DMS153 (cell line): ENCODE data around the gene TRIO.

ENCODE experiments used
- DNase-seq: peaks from one replicate; lab custom pipeline; 2025; lab: John Stamatoyannopoulos, UW

The TRIO gene

DNA sequence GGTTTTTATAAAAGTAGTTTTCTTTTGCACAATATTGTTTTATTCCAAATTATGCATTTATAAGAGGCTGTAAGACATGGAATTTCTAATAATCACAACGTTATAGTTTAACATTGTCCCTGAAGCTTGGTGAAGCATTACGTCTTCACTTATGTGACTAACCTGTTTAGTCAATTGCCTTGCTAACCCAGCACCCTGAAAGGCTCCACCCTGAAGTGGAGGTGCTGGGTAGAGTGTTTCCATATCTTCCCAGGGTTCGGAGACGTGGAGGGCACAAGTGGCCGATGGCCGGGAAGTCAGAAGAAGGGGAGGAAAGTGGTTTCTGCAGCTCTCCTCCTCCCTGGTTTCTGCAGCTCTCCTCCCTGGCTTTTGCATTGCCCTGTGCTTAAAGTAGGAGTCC, 83.4 kb downstream of the TRIO start:
- DNase-seq, result no peak

DNA sequence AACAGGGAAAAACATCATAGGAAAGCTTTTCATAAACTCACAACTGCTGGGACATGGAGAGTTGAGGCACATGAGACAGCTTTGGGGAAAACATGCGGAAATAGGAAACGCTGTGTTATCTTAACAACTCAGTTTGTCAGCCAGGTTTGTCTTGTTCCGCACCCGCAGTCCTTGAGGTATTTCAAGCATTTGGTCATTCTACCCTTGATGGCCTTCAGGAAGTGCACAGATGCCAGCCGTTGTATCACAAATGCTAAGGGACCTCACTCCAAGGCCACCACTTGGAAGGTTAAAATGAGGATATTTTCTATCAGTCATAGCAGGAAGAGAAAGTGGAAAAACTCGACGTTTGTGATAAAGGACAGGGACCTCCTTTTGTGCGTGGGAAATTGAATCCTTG, 83.8 kb downstream of the TRIO start:
- no peak for DNase-seq

DNA sequence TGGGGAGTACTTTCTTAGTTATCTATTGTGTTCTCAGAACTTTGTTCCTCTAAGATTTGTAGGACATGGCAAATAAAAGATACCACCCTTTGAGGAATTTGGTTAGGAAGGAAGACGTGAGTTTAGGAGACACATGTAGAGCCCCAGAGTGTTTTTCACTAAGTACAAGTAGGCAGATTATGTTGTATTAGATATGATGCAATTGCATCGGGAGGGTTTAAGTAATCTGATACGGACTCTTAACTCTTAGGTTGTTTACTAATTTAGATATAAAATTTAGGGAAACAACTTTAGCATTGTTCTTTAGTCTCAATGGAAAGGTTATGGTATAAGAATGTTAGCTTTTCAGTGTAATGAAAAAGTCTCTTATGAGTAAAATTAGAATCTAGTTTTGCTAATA, 84.4 kb downstream of the TRIO start:
- DNase-seq, result no peak

DNA sequence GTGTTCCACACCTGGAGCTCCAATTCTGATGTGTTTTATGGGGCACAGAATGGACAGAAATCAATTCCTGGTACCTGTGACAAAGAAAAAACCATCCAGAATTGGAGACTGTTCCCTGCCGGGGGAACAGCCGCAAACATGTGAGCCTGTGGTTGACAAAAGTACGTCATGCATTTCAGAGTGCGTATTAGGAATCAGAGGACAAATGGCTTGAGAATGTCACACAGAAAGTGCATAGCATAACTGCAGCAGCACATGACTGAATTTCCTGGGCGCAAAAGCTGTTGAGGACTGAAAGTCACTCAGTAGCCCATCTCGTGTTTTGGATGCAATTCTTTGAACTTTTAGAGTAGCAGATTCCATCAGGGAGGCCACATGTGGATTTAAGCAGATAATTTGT, 85.1 kb downstream of the TRIO start:
- no peak for DNase-seq

DNA sequence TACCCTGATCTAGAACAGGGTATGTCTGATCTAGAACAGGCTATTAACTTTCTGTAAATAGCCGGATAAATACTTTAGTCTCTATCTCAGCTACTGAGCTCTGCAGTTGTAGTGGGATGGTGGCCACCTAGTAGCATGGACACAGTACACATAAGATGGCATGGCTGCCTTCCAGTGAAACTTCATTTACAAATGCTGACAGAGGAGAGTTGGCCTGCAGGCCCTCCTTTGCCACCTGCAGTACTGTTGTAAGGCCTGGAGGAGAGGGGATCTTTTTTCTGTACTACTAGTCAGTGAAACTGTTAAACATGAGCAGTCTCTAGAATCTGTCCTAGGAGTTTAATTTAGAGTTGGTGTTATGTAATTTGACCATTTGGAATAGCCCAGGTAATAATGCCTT, 86.0 kb downstream of the TRIO start:
- no peak for DNase-seq

DNA sequence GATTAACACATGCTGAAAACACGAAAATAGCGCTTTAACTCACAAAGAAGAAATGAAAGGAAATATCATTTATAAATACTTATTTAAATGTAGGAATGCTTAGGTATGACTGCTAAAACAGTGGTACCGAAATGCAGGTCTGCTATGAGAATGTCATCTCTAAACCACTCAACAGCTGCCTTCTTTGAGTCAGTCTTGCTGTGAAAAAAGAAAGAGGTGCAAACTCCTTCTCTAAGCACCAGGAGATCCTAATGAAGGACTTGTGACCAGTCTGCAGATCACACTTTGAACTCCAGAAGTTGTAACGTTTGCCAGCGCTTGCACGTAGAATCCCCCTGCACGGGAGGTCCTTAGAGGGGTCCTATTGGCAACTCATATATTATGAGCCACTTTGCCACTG, 86.6 kb downstream of the TRIO start:
- DNase-seq, result no peak

DNA sequence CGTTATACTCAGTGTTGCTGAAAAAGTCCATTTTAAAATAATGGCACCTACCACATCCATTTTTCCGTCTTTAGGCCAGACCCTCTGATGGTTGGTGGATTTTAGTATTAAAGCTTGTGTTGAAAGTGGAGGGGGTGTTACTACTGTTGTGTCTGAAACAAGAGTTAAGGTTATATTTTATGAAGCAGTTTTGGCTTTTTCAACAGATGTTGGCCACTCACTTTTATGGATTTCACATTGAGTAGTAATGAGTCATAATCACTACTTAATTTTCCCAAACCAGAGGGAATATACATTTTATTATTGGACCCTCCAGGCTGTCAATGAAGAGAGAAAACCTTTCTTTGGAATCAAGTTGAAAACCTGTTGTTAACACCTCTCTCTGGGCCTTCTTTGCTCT, 88.0 kb downstream of the TRIO start:
- DNase-seq, result no peak

DNA sequence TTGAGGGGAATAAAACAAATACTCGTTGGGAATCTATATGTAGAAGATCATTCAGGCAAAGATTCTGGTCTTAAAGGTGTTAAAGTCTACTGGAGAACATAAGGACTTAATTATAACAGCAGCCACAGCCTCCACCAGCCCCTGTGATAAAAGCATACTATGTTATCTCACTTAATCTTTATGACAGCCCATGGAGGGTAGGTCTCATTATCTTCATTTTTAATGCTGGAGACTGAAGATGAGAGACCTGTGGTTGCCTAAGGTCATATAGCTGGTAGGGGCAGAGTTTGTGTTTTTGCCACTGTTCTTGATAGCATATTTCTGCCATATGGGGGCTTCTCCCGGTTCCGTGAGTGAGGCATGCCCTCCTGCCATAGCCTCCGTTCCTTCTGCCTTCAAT, 88.7 kb downstream of the TRIO start:
- DNase-seq, result no peak

DNA sequence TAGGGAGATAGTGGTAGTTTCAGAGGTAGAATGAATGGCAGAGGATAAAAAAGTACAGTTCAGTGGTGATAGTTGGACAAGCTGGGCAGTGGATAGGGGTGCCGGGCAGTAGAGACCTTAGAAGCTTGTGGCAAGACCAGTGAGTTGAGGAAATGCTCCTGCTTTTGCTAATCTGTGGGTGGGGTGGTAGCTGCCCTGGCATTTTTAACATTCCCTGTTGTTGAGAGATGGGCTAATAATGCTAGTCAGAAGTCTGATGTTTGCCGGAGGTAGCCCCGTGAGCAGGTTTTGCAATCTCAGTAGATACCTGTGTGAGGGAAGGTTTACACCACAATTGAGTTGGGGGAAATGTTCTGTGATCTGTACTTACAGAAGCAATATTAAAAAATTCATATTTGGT, 91.1 kb downstream of the TRIO start:
- no peak for DNase-seq

DNA sequence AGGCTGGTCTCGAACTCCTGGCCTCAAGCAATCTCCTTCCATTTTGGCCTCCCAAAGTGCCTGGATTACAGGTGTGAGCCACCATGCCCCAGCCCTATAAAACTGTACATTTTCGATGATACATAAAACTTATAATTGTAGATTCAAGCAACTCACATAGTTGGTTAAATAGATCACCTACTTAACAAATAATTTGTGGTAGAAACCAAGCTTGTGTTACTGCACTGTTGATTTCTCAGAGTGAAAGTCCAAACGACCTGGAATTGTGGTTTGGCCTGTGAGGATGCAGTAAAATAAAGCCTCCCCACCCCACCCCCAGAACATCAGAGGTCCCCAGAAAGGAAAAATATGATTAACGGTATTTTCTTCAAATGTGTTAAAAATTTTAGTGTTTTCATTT, 92.7 kb downstream of the TRIO start:
- DNase-seq, result no peak

DNA sequence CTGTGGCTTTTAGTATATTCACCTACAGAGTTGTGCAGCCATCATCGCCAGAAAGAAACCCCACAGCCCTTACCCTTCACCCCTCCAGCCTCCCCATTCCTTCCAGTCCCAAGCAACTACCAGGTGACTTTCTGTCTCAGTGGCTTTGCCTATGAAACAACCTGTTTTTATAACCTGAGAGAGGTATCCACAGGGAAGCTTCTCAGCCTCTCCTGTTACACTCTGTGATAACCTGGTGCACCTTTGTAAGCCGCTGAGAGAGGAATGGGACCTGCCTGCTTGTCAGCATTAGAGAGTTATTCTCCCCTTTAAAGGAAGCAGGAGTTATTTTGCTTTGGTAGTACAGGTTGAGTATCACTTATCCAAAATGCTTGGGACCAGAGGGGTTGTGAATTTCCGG, 93.6 kb downstream of the TRIO start:
- DNase-seq, result no peak

DNA sequence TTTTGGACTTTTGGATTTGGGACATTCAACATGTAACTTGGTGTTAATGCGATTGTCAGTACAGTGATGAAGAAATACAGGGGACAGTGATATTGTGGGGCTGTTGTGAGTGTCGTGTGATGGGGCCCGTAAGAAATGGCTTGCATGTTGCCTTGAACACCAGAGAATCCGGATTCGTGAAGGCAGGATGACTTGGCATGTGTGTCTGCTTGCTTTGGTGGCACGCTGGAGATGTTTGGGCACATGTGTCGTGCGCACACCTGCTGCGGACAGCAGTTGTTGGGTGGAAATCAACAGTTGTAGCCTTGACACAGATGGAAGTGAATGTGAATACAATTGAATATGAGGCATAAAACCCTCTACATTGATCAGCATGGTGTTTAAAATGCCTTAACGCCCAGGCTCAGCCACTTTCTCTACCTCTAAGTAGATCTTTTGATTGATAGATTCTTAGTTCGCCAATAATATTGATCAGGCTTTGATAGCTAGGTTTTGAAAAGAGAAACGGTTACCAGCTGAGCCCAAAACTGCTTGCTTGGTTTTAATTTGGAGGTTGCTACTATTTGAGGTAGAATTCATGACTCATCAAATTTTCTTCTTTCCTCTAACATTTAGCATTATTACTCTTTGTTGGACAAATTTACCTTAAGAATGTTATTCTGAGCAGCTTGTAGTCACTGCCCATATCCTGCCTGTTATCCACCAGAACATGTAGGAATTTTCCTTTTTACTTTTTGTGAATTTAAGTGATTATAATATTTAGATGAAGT, 94.4 kb downstream of the TRIO start:
- DNase-seq, result no peak

DNA sequence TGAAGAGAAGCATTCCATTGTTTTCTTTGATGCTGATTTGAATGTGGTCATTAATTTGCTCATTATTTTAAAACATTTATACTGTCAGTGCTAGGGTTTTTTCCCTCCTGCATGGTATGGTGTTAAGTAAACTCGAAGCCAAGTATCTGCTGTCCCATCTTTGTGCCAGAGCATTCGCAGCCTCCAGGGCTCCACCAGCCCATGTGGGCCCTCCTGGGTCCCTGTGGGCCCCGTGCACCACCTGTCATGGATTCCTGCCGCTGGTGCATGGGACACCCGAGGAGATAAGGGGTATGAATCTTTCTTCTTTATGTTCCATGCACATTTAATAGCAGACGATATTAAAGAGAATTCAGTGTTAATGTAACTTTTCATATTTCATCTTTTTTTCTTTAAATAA, 95.1 kb downstream of the TRIO start:
- no peak for DNase-seq

DNA sequence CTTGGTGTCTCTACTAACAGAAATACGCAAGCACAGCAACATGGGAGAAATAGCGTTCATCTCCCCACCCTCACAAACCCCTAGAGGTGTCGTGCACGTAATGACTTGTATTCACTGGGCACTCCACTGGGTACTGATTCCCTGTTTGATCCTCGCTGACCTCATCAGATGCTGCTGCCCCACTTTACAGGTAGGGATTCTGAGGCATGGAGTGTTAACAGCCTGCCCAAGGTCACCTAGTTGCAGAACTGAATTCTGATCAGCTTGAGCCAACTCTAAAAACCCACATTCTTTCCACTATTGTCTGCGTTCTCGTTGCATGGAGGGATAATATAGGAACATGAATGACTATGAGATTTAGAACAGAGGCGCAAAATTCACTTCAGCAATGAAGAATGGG, 96.3 kb downstream of the TRIO start:
- DNase-seq, result no peak

DNA sequence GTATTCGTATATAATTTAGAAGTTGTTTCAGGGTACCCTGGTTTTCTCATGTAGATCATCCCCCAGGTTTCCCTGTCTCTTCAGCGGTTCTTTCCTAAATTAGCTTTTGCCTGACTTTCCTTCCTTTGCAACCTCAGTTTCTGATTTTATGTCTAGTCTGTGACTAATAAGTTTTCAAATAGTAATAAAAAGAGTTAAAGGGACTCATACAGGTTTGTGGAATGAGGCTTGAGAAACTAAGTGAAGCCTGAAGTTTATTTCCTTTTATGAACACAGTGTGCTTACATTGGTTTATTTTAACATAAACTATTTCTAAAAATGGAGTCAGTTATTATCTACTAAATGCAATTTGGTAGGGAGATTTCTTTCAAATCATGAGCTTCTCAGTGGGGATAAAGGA, 96.8 kb downstream of the TRIO start:
- no peak for DNase-seq

DNA sequence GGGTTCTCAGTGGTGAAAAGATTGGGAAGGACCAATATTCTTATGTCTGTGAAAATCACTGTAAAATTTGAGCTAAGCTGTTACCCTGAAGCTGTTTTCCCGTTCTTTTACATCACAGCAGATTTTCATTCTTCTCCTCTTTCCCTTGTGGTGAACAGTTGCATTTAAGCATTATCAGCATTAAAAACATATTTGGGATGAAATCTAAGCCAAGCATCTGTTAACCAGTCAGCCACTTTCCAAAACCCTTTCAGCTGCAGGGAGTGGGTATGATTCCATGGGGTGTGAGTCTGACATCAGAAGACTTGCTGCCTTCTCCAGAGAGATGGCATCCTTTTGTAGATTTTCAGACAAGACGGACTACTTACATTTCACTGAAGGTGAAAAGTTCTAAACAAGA, 97.2 kb downstream of the TRIO start:
- DNase-seq, result no peak

DNA sequence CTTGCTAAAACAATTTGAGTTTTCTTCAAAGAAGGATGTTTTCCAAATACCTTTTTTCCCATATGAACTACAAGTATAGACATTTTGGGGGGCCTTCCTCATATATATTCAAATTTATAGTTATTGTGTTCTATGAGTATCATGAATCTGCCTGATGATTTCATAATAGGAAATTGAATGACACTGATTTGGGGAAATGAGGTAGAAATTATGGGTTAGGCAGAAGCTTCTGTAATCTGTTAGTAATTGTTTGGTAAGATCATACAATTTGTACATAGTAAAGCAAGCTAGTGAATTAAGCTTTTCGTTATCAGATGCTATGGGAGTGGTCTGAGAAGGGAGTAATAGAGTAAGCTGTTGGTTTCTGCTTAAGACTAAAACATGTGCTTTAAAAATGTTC, 98.0 kb downstream of the TRIO start:
- no peak for DNase-seq

DNA sequence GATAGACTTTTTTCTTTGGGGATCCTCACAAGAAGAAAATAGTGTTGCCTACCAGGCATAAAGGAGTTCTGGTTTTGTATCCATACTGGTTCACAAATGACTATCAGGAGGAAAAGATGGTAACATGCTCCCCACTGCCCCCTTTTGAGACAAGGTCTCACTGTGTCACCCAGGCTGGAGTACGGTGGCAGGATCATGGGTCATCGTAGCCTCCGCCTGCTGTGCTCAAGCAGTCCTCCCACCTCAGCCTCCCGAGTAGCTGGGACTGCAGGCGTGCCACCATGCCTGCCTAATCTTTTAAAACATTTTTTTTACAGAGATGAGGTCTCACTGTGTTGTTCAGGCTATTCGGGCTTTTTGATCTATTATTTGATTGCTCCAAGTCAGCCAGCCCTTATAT, 99.3 kb downstream of the TRIO start:
- no peak for DNase-seq

DNA sequence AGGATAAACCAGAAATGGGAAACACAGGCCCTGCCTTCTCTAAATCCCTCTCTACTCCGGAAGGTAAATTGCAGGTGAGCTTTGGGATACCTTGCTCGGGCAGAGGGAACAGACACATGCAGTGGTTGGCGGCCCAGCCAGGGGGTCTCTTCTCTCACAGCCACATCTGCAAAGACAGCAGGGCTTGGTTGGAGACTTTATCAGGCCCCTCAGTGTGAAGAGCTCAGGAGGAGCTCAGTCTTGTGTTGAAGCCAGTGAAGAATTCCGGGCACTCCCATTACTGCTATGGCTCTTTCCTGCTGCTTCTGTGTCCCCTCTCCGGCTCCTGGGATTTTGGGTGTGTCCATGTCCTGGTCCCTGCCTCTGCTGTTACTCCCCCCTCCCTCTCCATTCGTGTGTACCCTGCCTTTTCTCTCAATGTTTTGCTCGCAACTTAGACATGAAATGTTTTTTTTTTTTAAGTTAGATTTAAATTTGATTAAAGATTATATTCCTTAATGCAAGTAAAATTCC, 99.8 kb downstream of the TRIO start:
- no peak for DNase-seq

DNA sequence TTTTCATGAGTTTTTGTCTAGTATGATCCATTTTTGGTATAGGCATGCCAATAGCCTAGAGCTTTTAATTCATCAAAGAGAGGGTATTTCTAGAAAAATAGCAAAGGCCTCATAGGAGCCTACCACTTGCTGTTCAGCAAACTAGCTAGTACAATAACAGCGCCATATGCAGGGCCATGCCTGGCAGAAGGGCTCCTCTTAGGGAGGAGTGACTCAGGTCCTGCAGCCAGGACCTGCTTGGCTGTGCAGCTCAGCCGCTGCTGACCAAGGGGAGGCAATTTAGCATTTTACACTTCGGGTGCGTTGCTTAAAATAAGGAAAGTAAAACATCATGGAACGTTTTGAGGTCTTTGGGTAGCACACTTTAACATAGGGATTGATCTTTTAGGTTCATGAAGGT, 100.6 kb downstream of the TRIO start:
- no peak for DNase-seq

DNA sequence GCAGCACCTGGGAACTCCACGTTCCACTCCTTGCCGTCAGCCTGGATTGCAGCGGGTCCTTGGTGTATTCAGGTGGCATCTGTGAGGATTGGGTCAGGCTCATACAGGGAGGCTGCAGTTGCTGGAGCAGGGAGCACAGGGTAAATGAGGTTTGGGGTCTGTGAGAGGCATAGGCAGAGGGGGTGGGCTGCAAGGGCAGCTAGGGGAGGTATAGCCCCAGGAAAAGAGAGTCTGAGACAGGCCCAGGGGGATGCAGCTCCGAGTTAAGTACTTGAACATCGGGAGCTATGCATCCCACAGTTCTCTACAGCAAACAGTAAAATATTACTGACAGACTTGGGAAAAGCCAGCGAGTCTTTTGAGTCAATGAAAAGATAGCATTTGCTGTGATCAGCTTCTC, 101.6 kb downstream of the TRIO start:
- DNase-seq, result no peak

DNA sequence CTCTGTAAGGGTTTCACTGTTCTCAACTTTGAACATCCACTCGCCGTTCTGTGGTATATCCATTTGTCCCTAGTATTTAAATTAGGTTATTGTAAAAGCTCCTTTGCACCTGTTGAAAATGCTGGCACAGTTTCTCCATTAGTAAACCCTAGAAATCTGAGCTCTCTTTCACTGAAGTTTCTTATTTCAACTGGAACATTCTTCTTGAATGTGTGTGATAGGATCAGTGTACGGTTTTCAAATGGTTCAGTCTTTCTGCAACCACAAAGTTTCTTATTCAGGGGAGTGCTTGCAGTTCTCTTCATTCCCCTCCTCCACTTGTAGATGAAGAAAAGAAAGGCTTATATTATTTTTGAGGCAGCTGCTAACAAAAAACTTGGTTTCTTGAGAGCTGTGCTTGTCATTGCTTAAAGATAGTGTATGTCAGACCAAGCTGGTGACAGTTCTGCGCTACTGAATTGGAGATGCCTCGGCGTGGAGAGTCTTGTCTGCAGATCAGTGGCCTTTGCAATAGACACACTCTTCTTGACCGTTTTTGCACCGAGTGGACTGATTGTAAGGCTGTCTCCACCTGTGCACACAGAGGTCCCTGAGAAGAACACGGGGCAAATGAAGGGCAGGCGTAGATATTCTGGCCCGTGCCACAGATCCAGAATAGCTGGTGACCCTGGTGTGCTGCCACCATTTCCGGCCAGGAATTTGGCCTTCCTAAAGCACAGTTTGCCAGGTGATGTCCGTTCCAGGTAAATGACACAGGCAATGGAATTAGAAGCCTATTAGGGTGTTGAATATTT, 102.2 kb downstream of the TRIO start:
- DNase-seq, result no peak

DNA sequence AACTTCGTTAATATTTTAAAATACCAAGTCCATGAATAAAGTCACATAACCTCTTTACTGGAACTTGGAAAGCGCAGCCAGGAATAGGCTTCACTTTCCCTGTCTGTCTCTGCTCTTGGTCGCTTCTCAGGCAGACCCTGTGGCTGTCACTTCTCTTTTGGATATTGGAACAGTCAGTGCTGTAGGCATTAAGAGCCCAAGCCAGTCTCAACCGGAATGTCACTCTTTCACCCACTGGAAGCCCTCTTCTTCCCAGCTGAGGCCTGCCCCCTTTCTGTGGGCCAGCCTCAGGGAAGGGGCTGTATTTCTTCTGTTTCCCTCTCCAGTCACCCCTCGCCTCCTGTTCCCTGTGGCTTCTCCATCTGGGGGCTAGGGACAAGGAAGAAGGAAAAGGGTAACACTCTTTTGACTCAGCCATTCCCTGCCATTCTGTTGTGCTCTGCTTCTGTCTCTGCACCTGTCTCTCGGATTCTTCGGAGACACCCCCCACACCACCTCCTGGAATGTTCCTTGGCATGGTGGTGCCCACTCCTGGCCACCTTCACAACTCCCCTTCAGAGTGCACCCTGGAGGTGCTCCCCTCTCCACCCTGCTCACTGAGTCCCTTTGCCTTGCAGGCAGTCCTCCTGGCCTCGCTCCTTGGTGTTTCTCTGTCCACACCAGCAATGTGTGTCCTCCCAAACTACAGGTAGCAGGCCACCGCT, 103.4 kb downstream of the TRIO start:
- no peak for DNase-seq
